NCI-H345 treated with DMSO at 0.1 percent for 48 hours (cell line): ENCODE results near the gene TMEM117.
"Not testable (repeated sequence)": the region's sequence is repeated elsewhere in the genome, so short reads cannot be mapped to it uniquely, and the experiment has no call there.

Experiments
- DNase-seq: peaks from one replicate; lab custom pipeline; 2025; ENCODE audit not compliant: unreplicated experiment; lab: John Stamatoyannopoulos, UW

Gene TMEM117

DNA sequence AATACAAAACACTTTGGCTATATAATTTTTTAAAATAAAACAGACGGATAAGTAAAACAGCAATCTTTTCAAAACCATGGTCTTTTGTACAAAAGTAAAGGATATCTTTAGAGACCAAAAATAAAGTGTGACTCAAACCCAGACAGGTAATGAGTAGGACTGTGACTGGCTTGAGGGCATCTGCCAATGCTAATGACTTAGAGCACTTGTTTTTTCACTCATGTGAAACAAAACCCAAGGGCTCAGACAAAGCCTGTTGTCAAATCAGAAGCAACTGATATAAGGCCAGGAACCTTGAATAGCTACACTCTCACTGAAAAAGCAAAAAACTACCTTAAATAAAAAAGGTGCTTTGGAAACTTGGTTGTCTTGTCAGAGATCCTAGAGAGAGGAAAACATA lies 357.4 kb downstream of the TMEM117 start:
- no peak for DNase-seq

DNA sequence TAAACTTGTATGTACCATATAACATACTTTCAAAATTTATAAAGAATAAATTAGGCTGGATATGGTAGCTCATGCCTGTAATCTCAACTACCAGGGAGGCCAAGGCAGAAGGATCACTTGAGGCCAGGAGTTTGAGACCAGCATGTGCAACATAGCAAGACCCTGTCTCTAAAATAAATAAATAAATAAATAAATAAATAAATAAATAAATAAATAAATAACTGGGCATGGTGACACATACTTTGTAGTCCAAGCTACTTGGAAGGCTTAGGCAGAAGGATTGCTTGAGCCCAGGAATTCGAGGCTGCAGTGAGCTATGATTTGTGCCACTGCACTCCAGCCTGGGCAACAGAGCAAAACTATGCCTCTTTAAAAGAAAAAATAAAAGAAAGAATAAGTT lies 359.8 kb downstream of the TMEM117 start:
- DNase-seq = not testable (repeated sequence)

- no peak for DNase-seq
Measured at GRCh38 chr12:44206045-44206444, 370.2 kb downstream of the TMEM117 start.

DNA sequence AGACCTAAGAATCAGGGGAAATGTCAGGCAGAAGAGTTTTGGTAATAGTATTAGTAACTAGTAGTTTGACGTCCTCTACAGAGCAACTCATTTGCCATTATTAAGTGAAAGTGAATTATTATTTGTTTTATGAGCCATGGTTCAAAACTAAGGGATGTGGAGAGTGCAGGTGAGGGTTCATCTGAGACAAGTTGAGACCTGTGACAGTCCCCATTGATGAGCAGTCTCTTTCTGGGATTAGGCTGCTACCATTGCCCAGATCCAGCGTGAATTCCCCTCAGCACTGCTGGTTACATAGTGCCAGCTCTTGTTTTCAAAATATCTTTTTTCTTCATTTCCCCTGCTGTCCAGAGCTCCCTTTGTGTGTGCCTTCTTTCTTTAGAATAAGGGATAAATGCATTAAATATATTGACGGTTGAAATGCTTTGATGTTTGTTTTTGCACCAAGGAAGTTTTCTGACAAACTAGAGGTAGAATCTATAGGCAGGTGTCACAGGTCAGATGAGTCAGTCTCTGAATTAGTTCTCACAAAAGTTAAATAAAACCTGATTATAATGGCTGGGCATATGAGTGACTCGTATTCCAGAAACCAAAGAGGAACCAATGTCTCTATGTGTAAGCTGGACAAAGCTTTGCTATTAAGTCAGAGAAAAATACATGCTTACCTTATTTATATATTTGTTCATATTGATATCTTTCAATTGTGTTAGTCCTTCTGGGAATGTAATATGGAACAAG lies 381.4 kb downstream of the TMEM117 start:
- DNase-seq = no peak

DNA sequence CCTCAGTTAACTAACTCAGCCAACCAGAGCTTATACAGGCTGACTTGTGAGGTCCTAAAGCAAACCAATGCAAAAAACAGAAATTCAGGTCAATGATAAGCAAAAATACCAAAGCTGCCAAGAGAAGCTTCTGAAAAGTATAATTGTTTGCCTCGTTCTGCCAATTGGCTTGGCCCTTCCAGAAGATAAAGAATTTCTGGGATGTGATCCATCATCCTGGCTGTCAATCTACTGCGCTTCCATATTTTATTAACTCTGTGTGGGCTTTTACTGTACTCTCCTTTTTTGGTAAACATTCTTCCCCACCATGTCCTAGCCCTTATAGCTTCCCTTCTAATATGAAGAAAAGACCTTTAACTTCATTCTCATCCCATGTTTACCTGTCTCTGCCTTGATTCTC lies 387.9 kb downstream of the TMEM117 start:
- DNase-seq = no peak

DNA sequence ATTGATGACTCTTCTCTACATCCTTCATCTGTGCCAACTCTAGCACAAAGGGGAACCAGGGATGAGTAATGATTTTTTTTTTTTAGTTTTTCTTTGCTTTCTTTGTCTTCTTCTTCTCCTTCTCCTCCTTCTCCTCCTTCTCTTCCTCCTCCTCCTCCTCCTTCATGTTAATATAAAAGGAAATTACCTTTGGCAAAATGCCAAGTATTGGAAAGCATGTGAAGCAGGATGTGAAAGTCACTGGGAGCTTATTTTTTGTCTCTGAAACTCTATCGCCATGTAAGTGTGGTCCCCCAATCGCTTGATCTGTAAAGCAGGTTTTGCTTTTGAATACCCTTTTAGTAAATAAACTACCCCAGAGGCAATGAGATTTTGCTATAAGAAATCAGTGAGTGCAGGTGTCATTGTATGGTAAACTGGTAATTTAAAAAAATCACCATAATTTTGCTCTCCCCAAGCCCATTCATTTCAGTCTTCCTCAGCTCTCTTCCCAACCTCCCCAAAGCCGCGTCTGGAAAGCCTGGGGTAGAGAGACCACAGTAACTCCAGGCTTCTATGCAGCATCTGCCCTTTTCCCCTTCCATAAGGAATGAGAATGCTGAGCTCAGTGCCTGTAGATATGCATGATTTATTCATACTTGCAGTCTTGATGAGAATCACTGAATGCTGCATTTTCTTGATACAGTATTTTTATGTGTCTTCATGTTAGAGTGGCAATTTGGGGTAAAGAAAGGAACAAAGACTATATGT lies 388.7 kb downstream of the TMEM117 start:
- DNase-seq = no peak

DNA sequence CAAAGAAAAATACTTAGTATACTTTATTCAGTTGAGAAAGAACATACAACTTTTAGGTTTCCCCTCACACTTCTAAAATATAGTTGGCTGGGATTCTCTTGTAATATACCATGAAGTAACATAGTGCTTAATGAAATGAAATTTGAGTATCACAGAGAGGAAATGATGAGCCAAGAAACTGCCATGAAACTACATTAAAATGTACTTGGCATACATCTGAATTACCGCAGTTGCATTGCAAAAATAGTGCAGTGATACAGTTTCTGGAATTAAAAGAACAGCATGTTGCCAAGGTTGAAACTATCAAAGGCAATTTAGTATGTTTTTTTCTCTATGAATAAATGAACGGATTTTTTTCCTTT lies 389.2 kb downstream of the TMEM117 start:
- no peak for DNase-seq

DNA sequence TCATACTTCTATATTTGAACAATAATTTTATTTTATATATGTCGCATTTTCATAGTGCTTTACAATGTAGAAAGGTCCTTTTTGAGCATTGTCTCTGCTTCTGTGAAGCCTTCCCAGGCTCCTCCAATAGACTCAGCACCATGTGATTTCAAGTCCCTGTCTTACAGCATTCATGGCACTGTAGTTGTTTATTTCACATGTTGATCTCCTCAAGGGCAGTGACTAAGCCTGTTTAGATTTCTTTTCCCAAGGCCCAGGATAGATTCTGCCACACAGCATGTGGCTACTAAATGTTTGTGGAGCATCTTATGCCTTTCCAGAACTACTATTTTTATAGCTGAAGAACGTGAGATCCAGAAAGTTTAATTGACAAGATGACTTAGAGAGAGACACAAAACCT lies 391.7 kb downstream of the TMEM117 start:
- DNase-seq = no peak

GRCh38 chr12:44229846-44230245 lies 394.0 kb downstream of the TMEM117 start:
- no peak for DNase-seq

DNA sequence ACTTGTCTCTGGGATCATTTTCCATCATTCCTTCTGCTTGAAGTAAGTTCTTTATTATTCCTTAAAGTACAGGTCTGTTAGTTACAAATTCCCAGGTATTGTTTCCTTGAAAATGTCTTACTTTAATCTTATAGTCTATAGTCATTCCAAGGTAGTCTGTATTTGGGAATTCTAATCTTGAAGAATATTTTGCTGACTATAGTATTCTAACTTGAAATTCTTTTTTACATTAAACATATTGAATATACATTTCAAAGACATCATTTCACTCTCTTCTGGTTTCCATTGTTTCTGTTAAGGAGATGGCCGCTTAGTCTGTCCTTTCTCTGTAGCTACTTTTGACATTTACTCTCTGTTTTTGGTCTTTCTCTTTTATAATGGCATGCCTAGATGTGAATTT lies 399.8 kb downstream of the TMEM117 start:
- no peak for DNase-seq

- DNase-seq = no peak
Measured at GRCh38 chr12:44240186-44240585, 404.3 kb downstream of the TMEM117 start.

- no peak for DNase-seq
Measured at GRCh38 chr12:44245932-44246331, 410.1 kb downstream of the TMEM117 start.

GRCh38 chr12:44246482-44247105 lies 410.7 kb downstream of the TMEM117 start:
- no peak for DNase-seq

GRCh38 chr12:44247588-44247987 lies 411.7 kb downstream of the TMEM117 start:
- no peak for DNase-seq

- no peak for DNase-seq
Measured at GRCh38 chr12:44248436-44248835, 412.6 kb downstream of the TMEM117 start.

DNA sequence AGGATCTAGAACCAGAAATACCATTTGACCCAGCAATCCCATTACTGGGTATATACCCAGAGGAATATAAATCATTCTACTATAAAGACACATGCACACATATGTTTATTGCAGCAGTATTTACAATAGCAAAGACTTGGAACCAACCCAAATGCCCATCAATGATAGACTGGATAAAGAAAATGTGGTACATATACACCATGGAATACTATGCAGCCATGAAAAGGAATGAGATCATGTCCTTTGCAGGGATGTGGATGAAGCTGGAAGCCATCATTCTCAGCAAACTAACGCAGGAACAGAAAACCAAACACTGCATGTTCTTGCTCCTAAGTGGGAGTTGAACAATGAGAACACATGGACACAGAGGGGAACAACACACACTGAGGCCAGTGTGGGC lies 414.6 kb downstream of the TMEM117 start:
- not testable (repeated sequence) for DNase-seq

DNA sequence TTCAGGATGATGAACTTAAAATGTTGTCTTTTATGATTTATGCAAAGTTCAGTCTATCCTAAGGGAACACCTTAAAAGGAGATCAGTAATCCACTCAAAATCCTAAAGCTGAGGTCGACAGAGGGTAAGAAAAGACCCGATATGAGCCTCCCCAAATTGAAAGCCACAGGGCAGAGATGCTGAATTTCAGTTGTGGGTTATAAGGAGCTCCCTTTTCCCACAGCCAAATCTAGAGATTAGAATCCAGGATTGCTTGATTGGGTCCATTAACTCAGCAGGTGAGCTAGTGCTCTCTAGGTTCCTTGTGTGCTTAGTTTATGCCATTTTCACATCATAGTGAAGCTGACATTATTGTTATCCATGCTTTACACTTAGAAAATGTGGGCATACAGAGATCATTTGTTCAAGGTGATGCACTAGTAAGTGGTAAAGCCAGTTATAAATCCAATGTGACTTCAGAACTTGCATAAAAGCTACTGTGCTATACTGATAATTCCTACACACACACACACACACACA lies 417.5 kb downstream of the TMEM117 start:
- no peak for DNase-seq

GRCh38 chr12:44258246-44258645 lies 422.4 kb downstream of the TMEM117 start:
- DNase-seq = no peak

DNA sequence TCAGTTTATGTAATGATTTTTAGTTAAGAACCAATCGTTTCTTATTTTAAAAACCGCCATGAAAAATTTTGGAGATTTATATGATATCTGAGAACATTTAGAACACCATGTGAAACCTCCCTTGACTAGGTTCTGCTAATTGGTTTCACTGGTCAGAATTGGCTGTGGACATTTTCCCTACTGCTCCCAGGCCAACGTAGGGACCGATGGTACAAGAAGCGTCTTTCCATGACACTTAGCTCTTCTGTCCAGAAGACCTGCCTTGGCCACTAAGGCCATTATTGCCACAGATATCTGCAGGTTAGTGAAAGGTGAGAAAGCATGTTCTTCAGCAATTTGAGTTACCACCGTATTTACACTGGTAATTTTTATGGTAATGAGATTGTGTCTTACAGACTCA lies 424.0 kb downstream of the TMEM117 start:
- no peak for DNase-seq

DNA sequence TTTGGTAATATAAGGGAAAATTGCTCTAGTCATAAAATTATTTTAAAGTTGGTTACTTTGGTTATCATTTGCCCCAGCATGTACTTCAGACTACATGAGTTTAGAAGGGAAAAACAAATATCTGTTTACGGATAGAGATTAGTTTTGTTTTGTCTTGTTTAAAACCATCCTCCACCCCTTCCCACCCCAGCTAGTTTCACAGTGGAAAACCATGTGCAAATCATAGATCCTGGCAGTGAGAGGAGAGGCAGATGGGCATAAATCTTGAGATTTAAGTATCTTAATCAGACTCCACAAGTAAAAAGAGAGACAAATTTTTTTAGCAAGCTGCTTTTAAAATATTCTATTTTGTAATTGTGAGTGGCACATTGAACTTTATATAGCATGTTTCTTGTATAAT lies 424.7 kb downstream of the TMEM117 start:
- no peak for DNase-seq

- DNase-seq = no peak
Measured at GRCh38 chr12:44285321-44285960, 449.6 kb downstream of the TMEM117 start.

GRCh38 chr12:44286336-44286735 lies 450.5 kb downstream of the TMEM117 start:
- no peak for DNase-seq
